Adipocyte (in vitro differentiated cells): ENCODE measurements around the gene NRARP.
A peak's percentile ranks its signal among the peaks of the same experiment; 100 is the strongest.

ENCODE experiments used
- DNase-seq: peaks from one replicate; pipeline ENCODE4 v3.0.0-alpha.2; 2015; ENCODE audit warnings: low read depth
- H3K27me3 ChIP-seq: replicated peaks from 2 replicates; pipeline ENCODE4 v1.7.0; 2013; ENCODE audit warnings: mild to moderate bottlenecking, low read length, moderate library complexity; ENCODE audit not compliant: control insufficient read depth, insufficient read depth
- H3K36me3 ChIP-seq: 2 replicates; pipeline ENCODE4 v1.7.0; 2013; ENCODE audit warnings: low read length, mild to moderate bottlenecking, moderate library complexity; ENCODE audit not compliant: control insufficient read depth, insufficient read depth, severe bottlenecking
- H3K4me1 ChIP-seq: 2 replicates; pipeline ENCODE4 v1.7.0; 2013; ENCODE audit warnings: mild to moderate bottlenecking, low read length, moderate library complexity; ENCODE audit not compliant: control insufficient read depth, insufficient read depth
- H3K4me3 ChIP-seq: 2 replicates; pipeline ENCODE4 v1.7.0; 2013; ENCODE audit warnings: mild to moderate bottlenecking, low read length, moderate library complexity
- H3K9ac ChIP-seq: 2 replicates; pipeline ENCODE4 v1.7.0; 2013; ENCODE audit warnings: mild to moderate bottlenecking, low read length, moderate library complexity
- H3K9me3 ChIP-seq: 2 replicates; pipeline ENCODE4 v1.7.0; 2013; ENCODE audit warnings: mild to moderate bottlenecking, low read length, moderate library complexity; ENCODE audit not compliant: control insufficient read depth

Gene NRARP

DNA sequence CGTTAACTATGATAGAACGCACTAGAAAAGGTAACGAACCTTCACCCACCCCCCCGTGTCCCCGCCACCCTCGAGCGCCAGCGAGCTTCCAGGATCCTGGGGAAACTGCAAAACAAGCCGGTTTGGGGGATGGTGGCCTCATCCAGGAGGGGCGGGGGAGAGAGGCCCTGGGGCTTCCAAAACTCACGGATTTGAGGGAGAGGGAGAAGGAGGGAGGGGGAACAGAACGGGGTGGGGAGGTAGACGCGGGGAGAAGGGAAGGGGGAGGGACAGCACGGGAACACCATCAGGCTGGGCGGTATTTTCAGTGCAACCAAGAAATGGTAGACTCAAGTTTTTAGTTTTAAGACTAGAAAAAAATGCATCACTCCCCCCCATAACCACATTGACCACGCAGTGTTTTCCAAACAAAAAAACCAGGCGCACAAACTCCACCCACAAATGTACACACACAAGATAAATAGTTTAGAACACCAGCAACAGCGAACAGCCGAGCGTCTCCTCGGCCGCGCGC, 1.4 kb downstream of the NRARP start:
- DNase-seq: no peak
- Histone ChIP-seq H3K4me3 (no peak overlapping the region), H3K36me3 (no peaks in the 10 kb centered on the region), H3K9ac (no peak overlapping the region), H3K9me3 (no peaks in the 10 kb centered on the region), H3K27me3 (peaks cover 62% of the 10 kb centered on the region), H3K4me1 (peaks cover 3% of the 10 kb centered on the region)

DNA sequence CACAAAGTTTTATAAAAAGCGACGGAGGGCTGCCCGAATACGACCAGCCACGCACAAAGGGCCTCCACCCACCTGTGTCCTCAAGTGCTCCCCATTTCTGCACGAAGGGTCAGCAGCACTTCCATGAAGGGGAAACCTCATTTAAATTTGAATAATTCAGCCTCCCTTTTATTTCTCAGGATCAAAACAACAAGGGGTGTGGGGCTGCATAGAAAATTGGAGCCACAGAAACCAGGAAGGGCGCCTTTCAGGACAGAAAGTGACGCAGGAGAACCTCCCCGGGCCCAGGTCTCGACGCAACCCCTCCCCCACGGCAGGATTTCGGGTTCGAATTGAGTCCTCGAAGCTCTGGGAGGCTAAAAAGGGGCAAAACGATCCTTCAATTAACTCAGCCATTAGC, 2.1 kb downstream of the NRARP start:
- H3K4me3 ChIP-seq: no peak overlapping the region
- H3K9me3 ChIP-seq: no peaks in the 10 kb centered on the region
- no peaks in the 10 kb centered on the region for H3K36me3 ChIP-seq
- H3K9ac ChIP-seq: no peak overlapping the region
- no peak for DNase-seq
- H3K27me3 ChIP-seq: peaks cover 57% of the 10 kb centered on the region
- peaks cover 3% of the 10 kb centered on the region for H3K4me1 ChIP-seq

DNA sequence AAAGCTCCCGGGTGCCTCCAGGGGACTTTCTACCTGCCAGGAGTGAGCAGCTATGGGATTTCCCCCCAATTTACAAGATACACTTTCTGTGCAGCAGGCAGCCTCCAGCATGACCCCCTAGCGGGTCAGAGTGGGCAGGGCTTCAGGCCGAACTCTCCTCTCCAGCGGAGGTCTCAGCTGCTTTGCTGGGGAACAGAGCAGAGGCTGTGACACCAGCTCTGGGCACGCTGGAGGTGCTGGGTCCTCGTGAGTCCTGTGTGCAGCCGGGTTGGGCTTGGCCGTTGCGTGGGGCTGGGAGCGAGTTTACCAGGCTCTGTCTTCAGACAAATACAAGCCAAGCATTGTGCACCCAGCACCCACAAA, 2.9 kb downstream of the NRARP start:
- Histone ChIP-seq H3K36me3 (no peaks in the 10 kb centered on the region), H3K4me1 (peaks cover 3% of the 10 kb centered on the region), H3K4me3 (no peak overlapping the region), H3K9me3 (peaks cover 6% of the 10 kb centered on the region), H3K27me3 (peaks cover 64% of the 10 kb centered on the region), H3K9ac (no peak overlapping the region)
- no peak for DNase-seq

DNA sequence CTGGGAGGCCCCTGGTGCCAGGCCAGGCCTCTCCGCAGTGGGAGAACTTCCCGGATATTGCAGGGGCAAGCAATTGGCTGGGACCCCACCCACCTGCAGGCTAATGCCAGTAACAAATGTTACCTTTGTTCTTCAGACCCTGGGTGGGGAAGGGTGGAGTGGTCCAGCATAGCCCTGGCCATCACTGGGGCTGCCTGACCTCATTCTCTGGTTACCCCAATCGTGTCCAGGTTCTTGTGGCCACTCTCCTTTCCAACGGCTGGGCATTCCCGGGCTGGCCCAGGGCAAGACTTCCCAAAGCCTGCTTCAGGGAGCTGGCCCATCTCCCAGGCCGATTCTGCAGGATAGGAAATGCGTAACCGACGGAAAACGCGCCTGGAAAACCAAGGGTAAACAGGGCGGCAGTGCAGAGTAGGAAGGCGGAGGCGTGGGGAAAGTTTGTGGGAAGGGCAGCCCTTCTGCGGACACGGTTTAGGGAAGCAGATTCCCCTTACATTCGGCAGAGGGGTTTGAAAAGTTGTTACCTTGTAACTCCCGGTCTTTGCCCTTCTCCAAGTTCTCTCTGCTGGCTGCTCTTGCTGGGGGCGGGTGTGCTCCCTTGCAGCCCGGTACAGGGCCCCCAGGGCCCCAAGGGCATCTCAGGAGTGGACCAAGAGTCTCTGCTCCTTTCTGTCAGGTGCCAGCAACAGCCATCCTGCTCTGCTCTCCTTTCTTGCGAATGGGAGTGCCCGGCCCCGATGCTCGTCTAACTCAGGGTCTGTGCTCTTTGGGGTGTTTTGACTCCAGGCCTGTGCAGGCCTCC, 3.5 kb downstream of the NRARP start:
- Histone ChIP-seq H3K4me1 (peaks cover 3% of the 10 kb centered on the region), H3K9me3 (peaks cover 7% of the 10 kb centered on the region), H3K4me3 (no peak overlapping the region), H3K36me3 (no peaks in the 10 kb centered on the region), H3K9ac (no peak overlapping the region), H3K27me3 (peaks cover 63% of the 10 kb centered on the region)
- no peak for DNase-seq

DNA sequence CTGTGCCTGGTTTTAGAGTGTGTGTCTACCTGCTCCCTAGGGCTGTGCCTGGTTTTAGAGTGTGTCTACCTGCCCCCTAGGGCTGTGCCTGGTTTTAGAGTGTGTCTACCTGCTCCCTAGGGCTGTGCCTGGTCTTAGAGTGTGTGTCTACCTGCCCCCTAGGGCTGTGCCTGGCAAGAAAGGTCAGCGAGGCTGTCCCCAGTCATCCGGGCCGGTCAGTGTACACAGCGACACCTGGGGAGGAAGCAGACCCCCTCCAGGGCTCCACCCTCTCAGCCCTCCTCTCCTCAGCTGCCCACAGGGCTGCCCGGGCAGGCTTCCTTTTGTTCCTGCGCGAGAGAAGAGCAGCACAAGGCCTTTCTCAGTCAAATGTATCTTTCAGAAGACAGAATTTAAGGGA, 4.1 kb downstream of the NRARP start:
- no peak for DNase-seq
- Histone ChIP-seq H3K4me1 (peaks cover 3% of the 10 kb centered on the region), H3K9me3 (peaks cover 7% of the 10 kb centered on the region), H3K27me3 (peaks cover 64% of the 10 kb centered on the region), H3K36me3 (no peaks in the 10 kb centered on the region), H3K9ac (no peak overlapping the region), H3K4me3 (no peak overlapping the region)

DNA sequence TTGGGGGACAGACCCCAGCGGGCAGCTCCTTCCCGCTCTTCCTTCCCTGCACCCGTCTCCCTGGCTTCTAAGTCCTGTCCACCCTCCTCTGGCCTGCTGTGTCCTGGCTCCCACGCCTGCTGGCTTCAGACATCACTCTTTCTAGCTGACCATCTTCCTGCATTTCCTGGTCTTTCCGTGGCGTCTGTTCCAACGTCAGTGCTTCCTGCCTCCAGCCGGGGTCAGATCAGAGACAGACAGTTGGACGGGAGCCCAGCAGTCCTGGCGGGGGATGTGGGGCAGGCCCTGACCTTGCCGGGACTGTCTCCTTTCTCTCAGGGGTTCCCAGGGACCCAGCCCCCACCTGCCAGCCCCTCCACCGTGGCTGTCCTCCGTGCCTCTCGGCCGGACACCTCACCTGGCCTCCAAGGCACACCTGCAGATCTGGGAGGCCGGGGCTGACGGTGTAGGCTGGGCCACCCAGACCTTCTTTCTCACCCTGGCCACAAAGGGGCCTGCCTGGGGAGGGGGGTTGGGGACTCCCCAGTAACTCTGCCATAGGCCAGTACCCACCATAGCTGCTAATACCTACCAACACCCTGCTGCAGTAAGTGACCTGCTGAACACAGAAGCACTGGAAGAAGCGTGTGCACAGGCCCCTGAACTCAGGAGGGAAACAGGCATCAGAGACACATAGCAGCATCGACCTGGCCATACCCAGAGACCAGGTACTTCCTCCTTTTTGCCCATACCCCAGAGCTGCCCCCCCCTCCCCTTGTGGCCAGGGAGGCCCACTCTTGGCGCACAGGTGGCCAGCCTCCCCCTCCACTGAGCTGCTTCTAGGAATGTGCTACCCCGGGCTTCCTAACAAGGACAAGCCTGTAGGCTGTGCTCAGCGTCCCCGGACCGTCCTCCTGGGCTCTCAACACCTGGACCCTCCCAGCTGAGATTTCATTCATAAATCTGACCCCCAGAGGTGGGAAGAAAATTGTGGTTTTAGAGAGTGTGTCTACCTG, 5.1 kb downstream of the NRARP start:
- H3K9me3 ChIP-seq: peaks cover 7% of the 10 kb centered on the region
- H3K4me1 ChIP-seq: peaks cover 3% of the 10 kb centered on the region
- H3K9ac ChIP-seq: no peak overlapping the region
- peaks cover 64% of the 10 kb centered on the region for H3K27me3 ChIP-seq
- DNase-seq: no peak
- H3K36me3 ChIP-seq: no peaks in the 10 kb centered on the region
- no peak overlapping the region for H3K4me3 ChIP-seq

DNA sequence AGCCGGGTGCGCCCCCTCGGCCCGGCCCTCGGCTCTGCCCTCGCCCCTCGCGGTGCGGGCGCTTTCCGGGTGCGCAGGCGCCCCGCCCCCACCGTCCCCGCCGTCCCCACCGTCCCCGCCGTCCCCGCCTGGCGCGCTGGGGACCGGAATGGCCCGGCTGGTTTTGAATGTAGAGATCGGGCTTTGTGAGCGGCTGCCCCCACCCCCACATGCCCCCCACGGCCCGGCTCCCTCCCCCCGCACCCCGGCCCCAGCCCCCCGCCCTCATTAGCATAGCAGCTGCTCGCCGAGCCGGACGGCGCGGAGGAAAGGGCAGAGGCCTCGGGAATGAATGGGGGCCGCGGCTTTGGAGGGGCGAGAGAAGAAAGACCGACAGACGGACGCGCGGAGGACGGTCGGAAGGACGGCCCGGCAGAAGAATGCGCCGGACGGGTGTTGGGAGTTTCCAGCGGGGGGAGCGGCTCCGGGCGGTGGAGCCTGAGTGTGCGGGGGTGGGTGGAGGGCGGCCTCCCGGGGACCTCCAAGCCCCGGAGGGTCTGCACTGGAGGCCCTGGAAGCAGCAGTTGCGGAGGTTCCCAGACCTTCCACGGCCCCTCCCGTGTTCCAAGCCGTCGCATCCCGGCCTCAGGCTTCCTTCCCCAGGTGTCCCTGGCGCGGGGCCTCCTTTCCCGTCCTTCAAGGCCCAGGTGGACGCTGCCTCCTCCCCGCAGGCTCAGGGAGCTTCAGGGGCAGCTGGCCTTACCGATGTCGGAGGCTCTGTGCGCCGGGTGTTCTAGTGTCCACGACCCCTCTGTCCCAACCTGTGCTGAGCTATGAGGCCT, 6.0 kb downstream of the NRARP start:
- Histone ChIP-seq H3K9ac (no peak overlapping the region), H3K27me3 (peaks cover 64% of the 10 kb centered on the region), H3K4me3 (no peak overlapping the region), H3K9me3 (peaks cover 7% of the 10 kb centered on the region), H3K36me3 (no peaks in the 10 kb centered on the region), H3K4me1 (peaks cover 3% of the 10 kb centered on the region)
- no peak for DNase-seq

DNA sequence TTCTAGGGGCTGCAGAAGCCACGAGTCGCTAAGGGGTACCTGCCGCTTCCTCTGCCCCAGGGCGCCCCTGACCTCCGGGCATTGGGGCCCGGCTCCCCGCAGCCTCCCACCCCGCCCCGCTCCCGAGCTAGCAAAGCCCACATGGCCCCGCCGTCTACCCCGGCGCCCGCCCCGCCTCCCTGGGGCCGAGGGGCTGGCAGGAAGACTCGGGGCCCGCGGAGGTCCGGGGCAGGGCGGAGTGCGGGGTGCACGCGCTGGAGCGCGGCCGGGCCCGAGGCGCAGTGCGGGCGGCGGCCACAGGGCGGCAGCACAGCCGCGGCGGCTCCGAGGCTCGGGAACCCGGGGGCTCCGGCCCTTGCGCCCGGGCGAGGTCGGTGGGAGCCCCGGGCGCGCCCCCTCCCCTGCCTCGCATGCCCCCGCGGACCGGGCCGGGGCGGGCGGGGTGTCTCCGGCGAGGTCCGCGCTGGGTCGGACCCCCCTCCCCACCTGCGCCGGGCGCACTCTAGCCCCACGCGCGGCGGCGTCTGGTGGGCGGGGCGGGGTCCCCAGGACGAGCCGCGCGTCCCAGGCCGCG, 6.7 kb downstream of the NRARP start:
- no peak overlapping the region for H3K9ac ChIP-seq
- H3K4me3 ChIP-seq: no peak overlapping the region
- H3K9me3 ChIP-seq: peaks cover 7% of the 10 kb centered on the region
- H3K4me1 ChIP-seq: no peaks in the 10 kb centered on the region
- peaks cover 64% of the 10 kb centered on the region for H3K27me3 ChIP-seq
- peak; percentile 65 for DNase-seq
- H3K36me3 ChIP-seq: no peaks in the 10 kb centered on the region

DNA sequence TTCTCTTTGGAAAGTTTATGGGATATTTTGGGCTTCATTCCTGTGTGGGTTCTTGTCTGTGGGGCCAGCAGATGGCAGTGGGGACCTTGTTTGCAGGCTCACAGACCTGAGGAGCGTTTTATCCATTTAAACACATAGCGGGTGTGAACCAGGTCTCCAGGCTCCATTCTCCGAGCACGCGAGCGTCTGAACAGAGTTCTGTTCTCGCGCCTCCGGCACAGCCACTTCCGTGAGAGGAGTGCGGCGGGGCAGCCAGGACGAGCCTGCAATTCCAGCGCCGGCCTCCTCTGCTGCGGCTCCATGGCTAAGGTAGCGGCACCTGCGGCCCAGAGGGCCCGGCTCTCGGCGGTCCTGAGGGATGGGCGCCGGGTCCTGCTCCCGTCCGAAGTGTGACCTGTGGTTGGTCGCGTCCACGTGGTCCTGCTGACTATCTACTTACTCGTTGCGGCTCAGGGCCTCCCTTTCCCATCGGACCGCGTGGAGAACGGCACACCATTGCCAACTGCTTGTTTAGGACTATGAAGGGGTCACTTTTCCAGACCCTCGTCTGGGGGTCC, 7.3 kb downstream of the NRARP start:
- Histone ChIP-seq H3K27me3 (peaks cover 58% of the 10 kb centered on the region), H3K4me3 (no peak overlapping the region), H3K9ac (no peak overlapping the region), H3K36me3 (no peaks in the 10 kb centered on the region), H3K9me3 (peaks cover 7% of the 10 kb centered on the region), H3K4me1 (no peaks in the 10 kb centered on the region)
- no peak for DNase-seq

DNA sequence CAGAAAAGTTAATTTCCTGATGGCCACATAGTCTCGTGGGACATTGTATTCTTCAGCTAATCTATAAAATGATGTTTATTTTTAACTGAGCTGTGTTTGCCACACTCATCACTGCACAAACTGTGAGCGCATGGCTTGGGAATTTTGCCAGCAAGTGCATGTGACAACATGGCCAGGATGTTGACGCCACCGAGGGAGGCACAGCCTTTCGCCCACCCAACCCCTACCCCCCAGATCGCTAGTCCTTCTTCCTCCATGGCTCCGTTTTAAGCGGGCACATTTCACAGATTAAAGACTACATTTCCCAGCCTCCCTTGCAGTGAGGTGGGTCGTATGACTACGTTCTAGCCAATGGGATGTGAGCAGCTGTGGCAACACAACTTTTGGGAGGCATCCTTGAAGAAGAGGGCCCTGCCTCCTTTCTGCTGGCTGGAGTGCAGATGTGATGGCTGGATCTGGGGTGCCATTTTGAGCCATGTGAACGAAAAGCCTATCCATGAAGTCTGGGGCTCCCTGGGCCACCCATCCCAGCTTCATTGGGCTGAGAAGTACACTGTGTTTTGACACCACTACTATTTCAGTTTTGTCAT, 7.9 kb downstream of the NRARP start:
- no peak overlapping the region for H3K4me3 ChIP-seq
- no peak overlapping the region for H3K9ac ChIP-seq
- H3K4me1 ChIP-seq: no peaks in the 10 kb centered on the region
- peaks cover 7% of the 10 kb centered on the region for H3K9me3 ChIP-seq
- no peaks in the 10 kb centered on the region for H3K36me3 ChIP-seq
- no peak for DNase-seq
- H3K27me3 ChIP-seq: peaks cover 52% of the 10 kb centered on the region
